ENCODE measurements around the gene KTN1.

DNA sequence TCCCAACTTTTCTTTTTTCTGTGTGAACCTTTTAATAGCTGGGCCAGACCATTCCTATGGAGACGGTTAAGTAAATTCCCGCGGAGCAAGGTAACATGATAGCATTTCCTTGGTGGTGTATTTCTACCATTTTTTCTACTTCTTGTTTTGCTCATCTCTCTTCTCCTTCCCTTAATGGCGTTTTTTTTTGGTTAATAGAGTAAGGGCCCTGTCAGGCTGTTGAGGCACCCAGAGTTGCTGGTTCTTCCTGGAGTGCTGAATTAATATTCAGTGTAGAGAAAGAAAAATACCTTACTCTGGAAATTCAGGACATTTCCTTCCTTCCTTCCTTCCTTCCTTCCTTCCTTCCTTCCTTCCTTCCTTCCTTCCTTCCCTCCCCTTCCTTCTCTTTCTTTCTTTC is 137.6 kb downstream of the KTN1 start:
- TF ChIP-seq POLR2AphosphoS5 (IDR thresholded peaks at IDR 0.05), result no peak
- TF ChIP-seq CTCF (IDR thresholded peaks at IDR 0.05), result no peak
- TF ChIP-seq POLR2A (IDR thresholded peaks at IDR 0.05), result no peak

Data from breast epithelium (tissue), 3 donors.